Activated CD4-positive, alpha-beta T cell treated with anti-CD3 and anti-CD28 coated beads, Interleukin-2, amount 50 U/mL, for 1 hour (primary cell): ENCODE data around the gene NDUFS5.
"Not testable (repeated sequence)": the region's sequence is repeated elsewhere in the genome, so short reads cannot be mapped to it uniquely, and the experiment has no call there.

Experiments used
- DNase-seq: peaks from one replicate; pipeline ENCODE4 v3.0.0-alpha.2; 2020

The NDUFS5 gene

DNA sequence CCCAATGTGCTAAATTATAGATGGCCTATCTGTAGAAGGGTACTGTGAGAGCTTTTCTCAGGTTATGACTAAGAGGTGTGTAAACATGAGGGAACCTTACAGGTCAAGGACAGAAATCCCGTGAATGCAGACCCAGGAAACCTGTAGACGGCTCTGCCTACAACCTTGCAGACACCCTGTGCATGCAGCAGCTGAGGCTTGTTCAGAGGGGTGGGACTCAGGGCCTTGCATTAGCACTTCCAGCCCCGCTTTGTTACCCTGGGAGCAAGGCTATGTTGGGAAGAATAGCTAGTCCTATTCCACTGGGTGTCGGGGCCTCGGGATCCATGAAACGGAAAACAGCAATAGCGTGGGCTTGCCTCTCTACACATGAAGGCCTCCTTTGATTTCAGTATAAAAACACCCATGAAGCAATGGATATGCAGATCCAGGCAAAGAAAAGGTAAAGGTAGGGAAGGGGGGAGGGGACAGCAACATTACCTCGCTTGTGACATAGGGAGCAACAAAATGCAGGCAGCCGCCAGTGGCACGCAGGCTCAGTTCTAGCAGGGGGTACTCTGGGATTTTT, 9.5 kb upstream of the NDUFS5 start:
- DNase-seq, result no peak

DNA sequence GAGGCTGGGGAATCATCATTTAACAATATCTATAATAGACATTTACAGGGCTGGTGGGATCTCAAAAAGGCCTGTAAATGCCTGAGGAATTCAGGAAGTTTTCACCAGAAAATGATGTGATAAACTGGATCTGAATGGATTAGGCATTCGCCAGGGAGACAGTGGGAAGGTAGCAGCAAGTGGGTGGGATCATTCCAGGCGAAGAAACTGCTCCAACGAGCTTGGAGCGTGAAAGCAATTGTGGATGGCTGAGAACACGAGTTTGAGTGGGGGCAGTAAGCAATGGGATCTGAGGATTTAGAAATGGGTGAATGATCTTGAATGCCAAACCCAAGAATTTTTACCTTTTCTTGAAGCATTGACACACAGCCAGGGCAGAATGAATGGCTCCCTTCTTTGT, 8.9 kb upstream of the NDUFS5 start:
- no peak for DNase-seq

DNA sequence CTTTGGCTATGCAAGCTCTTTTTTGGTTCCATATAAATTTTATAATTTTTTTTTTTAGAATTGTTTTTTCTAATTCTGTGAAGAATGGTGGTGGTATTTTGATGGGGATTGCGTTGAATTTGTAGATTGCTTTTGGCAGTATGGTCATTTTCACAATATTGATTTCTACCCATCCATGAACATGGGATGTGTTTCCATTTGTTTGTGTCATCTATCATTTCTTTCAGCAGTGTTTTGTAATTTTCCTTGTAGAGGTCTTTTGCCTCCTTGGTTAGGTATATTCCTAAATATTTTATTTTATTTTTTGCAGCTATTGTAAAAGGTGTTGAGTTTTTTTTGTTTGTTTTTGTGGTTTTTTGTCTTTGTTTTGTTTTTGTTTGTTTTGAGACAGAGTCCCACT, 5.7 kb upstream of the NDUFS5 start:
- DNase-seq, result not testable (repeated sequence)

DNA sequence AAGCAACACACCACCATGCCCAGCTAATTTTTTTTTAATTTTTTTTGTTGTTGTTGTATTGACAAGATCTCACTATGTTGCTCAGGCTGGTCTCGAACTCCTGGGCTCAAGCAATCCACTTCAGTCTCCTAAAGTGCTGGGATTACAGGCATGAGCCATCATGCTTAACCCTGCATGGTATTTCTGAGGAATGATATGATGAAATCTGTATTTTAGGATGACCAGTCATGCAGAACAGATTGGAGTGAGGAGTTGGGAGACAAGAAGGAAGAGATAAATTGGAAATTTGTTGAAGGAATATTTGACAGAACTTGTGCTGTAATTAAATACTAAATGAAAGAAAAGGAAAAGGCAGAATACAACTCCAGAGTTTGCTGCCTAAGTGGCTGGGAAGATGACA, 4.7 kb upstream of the NDUFS5 start:
- no peak for DNase-seq

DNA sequence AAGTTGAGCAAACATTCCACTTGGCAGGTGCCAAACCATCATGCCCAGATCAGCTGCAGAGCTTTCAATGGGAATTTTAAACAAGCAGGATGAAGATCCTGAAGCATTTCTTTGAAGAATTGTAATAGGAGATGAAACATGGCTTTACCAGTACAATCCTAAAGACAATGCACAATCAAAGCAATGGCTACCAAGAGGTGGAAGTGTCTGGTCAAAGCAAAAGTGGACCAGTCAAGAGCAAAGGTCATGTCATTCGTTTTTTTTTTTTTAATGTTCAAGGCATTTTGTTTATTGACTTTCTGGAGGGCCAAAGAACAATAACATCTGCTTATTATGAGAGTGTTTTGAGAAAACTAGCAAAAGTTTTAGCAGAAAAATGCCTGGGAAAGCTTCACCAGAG, 3.0 kb upstream of the NDUFS5 start:
- no peak for DNase-seq

DNA sequence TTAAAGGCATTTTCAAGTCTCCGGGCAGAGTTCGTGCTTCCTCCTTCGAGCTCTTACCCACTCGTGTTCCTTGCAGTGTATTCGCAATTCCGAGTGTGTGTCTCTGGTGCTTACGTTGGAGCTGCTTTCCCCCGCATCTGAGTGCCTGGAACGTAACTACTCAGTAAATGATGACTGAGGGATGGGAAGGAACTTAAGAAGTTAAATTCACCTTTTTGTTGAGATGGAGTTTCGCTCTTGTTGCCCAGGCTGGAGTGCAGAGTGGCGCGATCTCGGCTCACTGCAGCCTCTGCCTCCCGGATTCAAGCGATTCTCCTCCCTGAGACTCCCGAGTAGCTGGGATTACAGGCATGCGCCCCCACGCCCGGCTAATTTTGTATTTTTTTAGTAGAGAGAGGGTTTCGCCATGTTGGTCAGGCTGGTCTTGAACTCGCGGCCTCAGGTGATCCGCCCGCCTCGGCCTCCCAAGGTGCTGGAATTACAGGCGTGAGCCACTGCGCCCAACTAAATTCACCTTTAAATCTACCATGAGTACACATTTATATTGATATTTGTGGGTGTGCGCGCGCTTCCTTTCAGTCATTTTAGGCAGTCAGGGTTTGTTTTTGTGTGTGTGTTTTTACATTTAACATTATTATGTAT, 837 bp downstream of the NDUFS5 start:
- DNase-seq, result no peak

DNA sequence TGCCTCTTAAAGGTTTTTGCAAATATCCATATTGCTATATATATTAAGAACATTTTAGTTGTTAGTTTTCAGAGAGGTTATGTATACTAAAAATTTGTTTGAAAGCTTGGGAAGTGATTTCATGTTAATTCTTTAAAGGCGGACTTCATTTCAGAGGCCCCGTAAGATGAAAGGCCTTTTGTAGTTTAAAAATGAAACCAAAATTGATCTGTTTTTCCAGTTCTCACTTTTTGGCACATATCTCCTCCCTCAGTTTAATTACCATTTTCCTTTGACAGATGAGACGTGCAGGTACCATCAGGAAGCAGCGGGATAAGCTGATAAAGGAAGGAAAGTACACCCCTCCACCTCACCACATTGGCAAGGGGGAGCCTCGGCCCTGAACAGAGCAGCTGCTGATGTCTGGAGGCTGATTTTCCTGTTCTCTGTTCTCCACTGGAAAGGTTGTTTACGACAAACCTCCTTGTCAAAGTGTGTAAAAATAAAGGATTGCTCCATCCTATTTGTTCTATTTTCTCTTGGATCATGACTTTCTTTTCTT, 8.0 kb downstream of the NDUFS5 start:
- no peak for DNase-seq

DNA sequence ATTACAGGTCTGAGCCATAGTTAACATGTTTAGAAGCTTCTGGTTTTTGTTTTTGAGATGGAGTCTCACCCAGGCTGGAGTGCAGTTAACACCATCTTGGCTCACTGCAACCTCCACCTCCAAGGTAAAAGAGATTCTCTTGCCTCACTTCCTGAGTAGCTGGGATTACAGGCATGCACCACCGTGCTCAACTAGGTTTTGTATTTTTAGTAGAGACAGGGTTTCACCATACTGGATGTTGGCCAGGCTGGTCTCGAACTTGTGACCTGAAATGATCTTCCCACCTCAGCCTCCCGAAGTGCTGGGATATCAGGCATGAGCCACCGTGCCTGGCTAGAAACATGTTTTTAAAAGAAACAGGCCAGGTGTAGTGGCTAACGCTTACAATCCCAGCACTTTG, 10.5 kb downstream of the NDUFS5 start:
- DNase-seq, result no peak

DNA sequence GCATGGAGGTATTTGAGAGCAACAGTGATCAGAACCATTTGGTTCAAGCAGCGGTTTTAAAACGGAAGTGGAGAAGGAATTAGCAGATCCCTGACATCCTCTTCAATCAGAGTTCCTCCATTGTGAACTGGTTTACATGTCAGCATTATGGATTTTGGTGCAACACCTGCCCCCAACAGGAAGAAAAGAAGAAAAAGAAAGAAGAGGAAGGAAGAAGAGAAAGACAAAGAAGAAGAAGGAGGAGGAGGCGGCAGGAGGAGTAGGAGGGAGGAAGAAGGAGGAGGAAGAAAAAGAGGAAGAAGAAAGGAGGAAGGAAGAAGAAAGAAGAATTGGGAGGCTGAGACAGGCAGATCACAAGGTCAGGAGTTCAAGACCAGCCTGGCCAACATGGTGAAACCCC, 17.4 kb downstream of the NDUFS5 start:
- no peak for DNase-seq

DNA sequence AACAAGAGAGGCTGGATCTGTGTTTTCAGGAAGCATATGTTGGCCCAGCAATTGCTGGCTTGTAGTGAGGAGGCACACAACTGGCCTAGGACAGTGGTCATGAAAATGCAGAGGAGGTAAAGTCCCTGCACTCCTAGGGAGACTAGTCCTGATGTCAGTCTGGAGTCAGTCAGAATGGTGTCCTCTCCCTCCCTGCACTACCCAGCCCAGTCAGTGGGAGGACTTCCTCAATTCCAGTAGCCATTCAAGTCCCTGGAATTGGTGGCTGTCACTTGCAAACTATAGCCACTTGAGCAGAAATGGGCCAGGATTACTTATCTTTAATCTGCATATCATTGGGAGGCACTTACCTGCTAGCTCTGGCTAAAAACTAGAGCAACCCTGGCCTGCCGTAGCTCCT, 18.6 kb downstream of the NDUFS5 start:
- no peak for DNase-seq

DNA sequence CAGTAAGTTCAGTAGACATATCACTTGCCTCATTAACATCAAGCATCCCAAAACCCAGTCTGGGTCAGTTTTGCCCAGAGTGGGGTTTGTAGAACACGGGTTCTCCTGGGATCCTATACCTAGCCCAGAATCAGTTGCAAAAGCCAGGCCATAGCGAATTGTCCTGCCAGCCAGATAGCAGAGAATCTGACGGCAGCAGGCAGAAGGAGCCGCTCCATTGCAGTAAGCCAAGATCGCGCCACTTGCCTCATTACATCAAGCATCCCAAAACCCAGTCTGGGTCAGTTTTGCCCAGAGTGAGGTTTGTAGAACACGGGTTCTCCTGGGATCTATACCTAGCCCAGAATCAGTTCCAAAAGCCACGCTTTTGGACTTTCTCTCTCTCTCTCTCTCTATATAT, 19.1 kb downstream of the NDUFS5 start:
- DNase-seq, result no peak

DNA sequence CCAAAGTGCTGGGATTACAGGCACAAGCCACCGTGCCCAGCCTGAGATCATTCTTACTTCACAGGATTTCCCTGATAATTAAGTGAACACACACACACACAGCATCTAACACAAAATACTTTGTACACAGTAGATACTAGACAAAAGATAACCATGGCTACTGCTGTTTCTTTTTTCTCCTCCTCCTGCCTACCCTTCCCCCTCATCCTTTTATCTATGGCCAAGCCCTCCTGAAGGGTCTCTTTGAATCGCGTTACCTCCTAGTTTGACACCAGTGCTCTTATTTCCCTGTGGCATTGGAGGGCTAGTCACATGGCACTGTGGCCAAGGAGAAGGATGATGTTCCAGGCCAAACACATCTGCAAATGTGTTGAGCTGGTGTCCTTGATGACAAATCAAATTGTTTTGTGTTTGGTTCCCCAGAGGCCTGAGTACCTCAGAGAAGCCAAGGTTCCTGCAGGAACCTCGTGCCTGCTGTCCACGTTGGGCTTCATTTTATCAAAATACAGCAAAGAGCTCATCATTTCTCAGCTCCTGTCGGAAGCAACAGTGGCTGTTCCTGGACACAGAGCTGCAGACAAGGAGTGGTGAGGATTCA, 20.6 kb downstream of the NDUFS5 start:
- DNase-seq, result no peak

DNA sequence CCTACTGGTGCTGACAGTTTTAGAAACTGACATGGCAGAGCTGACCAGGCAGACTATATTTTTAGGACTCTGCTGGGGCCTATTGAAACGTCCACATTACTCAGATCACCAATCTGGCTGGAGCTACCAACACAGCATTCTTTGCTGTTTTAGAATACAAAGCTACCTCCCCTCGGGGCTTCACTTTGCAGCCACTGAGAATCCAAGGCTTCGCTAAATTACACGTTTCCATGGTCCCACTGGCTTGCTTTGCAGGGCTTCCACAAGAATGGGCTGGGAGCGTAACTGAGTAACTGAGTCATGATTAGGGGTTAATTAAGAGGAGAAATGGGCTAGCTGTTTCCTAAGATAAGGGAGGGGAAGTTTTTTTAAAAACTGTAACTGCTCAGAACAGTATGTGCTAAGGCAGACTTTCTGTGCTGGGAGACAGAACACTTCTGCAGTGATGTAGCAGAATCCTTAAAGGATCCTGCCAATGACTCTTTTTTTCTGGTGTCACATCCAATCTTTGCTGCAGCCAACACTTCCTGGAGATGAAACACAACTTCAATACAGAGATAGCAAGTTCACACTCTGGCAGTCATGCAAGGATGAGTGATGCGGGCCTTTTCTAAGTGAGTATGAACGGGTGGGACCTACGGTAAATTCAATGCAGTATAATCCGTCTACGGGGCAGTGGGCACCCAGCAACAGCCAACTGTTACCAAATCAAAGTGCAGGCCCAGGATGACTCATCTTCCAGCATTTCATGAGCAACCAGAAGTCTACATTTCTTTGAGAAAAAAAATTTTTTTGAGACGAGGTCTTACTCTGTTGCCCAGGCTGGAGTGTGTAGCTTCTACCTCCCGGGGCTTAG, 21.5 kb downstream of the NDUFS5 start:
- no peak for DNase-seq

DNA sequence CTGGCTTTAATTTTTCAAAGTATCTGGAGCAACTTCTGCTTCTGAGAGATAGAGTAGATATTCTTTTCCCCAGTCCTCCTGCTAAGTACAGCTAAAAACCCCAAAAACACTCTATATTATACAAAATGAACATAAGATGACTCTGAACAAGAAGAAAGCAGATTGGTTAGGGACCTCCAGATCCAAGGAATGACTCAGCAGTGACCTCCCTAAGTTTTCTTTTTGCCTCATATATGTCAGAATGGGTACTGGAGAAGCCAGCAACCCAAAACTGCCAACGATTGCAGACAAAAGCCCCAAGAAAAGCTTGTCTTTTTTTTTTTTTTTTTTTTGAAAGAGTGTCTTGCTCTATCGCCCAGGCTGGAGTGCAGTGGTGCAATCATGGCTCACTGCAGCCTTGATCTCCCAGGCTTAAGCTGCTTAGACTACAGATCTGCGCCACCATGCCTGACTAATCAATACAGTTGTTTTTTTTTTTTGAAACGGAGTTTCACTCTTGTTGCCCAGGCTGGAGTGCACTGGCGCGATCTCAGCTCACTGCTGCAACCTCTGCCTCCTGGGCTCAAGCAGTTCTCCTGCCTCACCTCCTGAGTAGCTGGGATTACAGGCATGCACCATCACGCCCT, 22.7 kb downstream of the NDUFS5 start:
- DNase-seq, result no peak

DNA sequence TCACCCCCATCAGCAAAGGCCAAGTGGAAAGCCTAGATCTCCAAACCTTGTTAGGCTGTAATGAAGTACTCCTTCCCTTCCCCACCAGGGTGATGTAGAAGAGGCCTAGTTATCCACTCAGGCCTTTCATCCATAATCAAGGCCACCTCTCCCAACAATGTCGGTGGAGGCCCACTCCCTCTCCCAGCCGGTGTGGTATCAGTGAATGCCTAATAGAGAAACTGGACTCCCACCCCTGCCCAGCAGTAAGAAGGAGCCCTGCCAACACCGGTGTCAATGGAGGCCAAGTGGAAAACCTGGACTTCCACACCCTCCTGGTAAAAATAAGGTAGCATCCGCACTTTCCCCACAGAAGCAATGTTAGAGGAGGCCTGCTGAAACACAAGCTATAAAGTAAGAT, 23.9 kb downstream of the NDUFS5 start:
- no peak for DNase-seq

DNA sequence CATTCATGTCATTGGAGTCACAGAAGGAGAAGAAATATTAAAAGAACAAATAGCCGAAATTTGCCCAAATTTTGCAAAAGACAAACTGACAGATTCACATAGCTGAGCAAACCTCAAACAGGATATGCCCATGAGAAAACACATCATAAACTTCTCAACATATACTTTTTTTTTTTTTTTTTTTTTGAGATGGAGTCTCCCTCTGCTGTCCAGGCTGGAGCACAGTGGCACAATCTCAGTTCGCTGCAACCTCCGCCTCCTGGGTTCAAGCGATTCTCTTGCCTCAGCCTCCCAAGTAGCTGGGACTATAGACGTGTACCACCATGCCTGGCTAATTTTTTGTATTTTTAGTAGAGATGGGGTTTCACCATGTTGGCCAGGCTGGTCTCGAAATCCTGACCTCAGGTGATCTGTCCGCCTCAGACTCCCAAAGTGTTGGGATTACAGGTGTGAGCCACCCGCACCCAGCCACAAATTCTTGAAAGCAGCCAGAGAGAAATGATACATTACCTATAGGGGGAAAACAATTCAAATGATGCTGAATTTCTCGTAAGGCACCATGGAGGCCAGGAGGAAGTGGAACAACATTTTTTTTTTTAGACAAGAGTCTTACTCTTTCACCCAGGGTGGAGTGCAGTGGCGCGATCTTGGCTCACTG, 25.2 kb downstream of the NDUFS5 start:
- not testable (repeated sequence) for DNase-seq

DNA sequence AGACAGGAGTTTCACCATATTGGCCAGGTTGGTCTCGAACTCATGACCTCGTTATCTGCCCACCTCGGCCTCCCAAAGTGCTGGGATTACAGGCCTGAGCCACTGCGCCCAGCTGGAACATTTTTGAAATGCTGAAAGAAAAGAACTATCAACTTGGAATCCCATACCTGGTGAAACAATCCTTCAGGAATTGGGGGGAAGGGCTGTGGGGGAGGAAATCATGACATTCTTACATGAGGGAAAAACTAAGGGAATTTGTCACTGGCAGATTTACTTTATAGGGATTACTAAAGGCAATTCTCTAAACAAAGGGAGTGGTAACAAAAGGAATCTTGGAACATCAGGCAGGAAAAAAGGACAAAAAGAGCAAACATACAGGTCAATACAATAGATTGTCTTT, 25.8 kb downstream of the NDUFS5 start:
- DNase-seq, result no peak

DNA sequence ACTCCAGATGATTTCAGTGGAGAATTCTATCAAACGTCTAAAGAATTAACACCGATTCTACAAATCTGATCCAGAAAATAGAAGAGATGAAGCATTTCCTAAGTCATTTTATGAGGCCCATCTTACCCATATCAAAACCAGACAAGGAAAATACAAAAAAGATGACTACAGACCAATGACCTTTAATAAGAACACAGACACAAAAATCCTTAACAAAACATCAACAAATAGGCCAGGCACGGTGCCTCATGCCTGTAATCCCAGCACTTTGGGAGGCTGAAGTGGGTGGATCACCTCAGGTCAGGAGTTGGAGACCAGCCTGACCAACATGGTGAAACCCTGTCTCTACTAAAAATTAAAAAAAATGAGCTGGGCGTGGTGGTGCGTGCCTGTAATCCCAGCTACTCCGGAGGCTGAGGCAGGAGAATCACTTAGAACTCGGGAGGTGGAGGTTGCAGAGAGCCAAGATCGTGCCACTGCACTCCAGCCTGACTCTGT, 29.1 kb downstream of the NDUFS5 start:
- not testable (repeated sequence) for DNase-seq

DNA sequence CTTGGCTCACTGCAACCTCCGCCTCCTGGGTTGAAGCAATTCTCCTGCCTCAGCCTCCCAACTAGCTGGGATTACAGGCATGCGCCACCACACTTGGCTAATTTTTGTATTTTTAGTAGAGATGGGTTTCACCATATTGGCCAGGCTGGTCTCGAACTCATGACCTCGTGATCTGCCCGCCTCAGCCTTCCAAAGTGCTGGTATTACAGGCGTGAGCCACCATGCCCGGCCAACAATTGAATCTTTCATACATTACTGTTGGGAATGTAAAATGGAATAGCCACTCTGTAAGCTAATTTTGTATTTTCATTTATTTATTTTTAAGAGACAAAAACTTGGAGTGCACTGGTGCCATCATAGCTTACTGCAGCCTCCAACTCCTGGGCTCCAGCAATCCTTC, 35.4 kb downstream of the NDUFS5 start:
- DNase-seq, result not testable (repeated sequence)

DNA sequence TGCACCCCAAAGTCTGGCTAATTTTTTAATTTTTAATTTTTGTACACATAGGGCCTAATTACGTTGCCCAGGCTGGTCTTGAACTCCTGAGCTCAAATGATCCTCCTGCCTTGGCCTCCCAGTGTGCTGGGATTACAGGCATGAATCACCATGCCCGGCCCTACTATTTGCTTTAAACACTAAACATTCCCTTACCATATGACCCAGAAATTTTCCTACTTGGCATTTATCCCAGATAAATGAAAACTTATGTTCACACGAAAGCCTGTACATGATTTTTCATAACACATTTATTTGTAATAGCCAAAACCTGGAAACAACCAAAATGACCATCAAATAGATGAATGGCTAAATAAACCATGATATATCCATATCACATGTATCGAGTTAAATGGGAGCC, 35.8 kb downstream of the NDUFS5 start:
- DNase-seq, result no peak

DNA sequence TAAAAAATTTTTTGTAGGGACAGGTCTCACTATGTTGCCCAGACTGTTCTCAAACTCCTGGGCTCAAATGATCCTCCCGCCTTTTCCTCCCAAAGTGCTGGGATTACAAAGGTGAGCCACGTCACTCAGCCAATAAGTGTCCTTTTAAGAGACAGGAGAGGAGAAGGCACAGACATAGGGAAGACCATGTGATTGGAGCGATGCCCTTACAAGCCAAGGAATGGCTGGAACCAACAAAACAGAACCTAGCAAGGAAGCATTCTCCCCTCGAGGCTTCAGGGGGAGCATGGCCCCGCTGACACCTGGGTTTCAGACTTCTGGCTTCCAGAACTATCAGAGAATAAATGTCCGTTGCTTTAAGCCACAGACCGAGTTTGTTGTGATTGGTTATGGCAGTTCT, 37.0 kb downstream of the NDUFS5 start:
- no peak for DNase-seq

DNA sequence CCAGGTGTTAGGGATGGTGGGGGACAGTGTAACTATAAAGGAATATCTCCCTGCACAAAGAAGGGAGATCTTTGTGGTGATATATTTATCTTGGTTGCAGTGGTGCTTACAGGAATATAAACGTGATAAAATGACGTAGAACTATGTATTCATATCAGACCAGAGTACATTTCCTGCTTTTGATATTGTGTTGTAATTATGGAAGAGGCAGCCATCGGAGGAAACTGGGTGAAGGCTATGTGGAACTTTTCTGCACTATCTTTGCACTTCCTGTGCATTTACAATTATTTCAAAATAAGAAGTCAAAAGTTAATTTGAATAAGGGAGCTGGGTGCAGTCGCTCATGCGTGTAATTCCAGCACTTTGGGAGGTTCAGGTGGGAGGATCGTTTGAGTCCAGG, 37.6 kb downstream of the NDUFS5 start:
- no peak for DNase-seq
